Liver (tissue), 3 donors: Measurements from ENCODE around the gene SMIM44.

Experiments used
- CTCF ChIP-seq: fragments of 150-350 bp; IDR thresholded peaks from 2 replicates; pipeline ENCODE4 v1.5.1; 2017; ENCODE audit warnings: improper control_type of control experiment, low read depth, low read length; ENCODE audit not compliant: missing input control
- FOXA1 ChIP-seq: IDR thresholded peaks from 2 replicates; pipeline ENCODE4 v1.6.1; 2016; ENCODE audit warnings: antibody characterized with exemption
- MAX ChIP-seq: IDR thresholded peaks from 2 replicates; pipeline ENCODE4 v1.6.1; 2016; ENCODE audit warnings: antibody characterized with exemption
- NR2F2 ChIP-seq: IDR thresholded peaks from 2 replicates; pipeline ENCODE4 v1.6.1; 2016; ENCODE audit warnings: antibody characterized with exemption
- TAF1 ChIP-seq: conservative IDR thresholded peaks from 2 replicates; pipeline ENCODE4 v1.6.1; 2016; ENCODE audit warnings: antibody characterized with exemption, mild to moderate bottlenecking
- donor health status: healthy.
- donor health status: healthy.

- no peak for TF ChIP-seq CTCF
- TF ChIP-seq MAX, result no peak
- TF ChIP-seq NR2F2, result no peak
- no peak for TF ChIP-seq FOXA1
- TF ChIP-seq TAF1, result no peak
Measured at GRCh38 chr19:3501780-3502179, 18.5 kb upstream of the SMIM44 start.
